ENCODE measurements around the gene PLK3. TPM values are rescaled to one million over a fixed set of nuclear protein-coding genes. Genes with fewer than 3 reads are reported as not detected.

The PLK3 gene
- polyA plus RNA-seq, 1 donor (not counting 4 experiments of a cell fraction or from before 2014, with no cell fraction given), result 34.0 TPM

DNA sequence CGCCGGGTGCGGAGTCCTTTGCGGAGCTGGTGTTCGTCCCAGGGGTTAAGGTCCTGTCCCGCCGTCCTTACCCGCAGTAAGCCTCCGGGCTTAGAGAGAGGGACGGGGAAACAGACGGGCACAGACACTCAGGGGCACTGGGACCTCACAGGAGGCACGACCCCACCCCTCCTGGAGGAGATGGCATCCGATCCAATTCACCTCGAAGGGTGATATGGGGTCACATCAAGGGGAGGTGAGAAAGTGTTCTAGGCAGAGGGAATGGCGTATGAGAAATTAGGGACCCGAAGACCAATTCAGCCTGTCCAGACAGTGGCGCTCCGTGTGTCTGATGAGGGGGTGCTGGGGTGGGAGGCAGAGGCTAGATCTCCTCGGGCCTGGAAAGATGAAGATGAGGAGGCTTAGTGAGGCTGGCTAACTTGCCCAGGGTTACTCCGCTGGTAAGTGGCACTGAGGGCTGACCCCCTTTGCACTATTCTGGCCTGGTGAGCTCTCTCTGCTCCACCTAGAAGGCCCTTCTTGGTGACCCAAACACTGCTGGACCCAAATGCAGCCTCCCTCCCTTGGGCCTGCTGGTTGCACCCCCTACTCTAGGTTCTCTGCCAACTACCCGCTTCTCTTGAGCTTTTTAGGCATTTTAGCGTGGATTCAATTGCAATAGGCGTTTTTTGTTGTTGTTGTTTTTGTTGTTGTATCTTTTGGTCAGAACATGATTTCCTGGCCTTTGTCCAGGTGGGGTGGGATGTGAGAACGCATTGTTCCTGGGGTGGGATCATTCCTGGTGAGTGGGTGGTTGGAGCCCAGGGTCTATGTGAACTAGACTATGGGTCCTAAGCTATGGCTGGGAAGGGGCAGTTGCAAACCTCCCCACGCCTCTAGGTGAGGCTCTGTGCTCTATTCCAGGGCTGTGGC lies 20.4 kb downstream of the PLK3 start:
- H3K27me3 ChIP-seq (ENCODE audit: control insufficient read depth, extremely low read depth, insufficient read depth, low read length), result no peaks in the 10 kb centered on the region
- peak overlapping the region; percentile 11 to 83 (median 20) for H3K4me3 ChIP-seq (ENCODE audit: control insufficient read depth in 2 of 3, extremely low read depth in 1 of 3, insufficient read depth in 2 of 3, low read depth in 1 of 3, low read length in 3 of 3)
- no peaks in the 10 kb centered on the region for H3K9me3 ChIP-seq (ENCODE audit: control insufficient read depth, low read depth, low read length)
- no peaks in the 10 kb centered on the region for H3K9me1 ChIP-seq (ENCODE audit: control insufficient read depth, extremely low read depth, insufficient read depth, low read length)
- peak overlapping the region; percentile 97 for H2AFZ ChIP-seq (ENCODE audit: control insufficient read depth, low read length)
- peak overlapping the region; percentile 100 for H3K27ac ChIP-seq (ENCODE audit: control insufficient read depth, insufficient read depth, low read length)
- peaks cover 25% of the 10 kb centered on the region for H3K4me1 ChIP-seq (ENCODE audit: control insufficient read depth, extremely low read depth, insufficient read depth, low read length)
- H3K9ac ChIP-seq (ENCODE audit: control insufficient read depth, extremely low read depth, insufficient read depth, low read length), result peak overlapping the region; percentile 98
- peak overlapping the region; percentile 90 for H3K4me2 ChIP-seq (ENCODE audit: control insufficient read depth, extremely low read depth, insufficient read depth, low read depth, low read length)
- FAIRE-seq, result no peak
- peak; percentile 7 for TF ChIP-seq EZH2 (IDR thresholded peaks at IDR 0.05; ENCODE audit: low read length)
- TF ChIP-seq, protein P1, sequence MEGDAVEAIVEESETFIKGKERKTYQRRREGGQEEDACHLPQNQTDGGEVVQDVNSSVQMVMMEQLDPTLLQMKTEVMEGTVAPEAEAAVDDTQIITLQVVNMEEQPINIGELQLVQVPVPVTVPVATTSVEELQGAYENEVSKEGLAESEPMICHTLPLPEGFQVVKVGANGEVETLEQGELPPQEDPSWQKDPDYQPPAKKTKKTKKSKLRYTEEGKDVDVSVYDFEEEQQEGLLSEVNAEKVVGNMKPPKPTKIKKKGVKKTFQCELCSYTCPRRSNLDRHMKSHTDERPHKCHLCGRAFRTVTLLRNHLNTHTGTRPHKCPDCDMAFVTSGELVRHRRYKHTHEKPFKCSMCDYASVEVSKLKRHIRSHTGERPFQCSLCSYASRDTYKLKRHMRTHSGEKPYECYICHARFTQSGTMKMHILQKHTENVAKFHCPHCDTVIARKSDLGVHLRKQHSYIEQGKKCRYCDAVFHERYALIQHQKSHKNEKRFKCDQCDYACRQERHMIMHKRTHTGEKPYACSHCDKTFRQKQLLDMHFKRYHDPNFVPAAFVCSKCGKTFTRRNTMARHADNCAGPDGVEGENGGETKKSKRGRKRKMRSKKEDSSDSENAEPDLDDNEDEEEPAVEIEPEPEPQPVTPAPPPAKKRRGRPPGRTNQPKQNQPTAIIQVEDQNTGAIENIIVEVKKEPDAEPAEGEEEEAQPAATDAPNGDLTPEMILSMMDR (optimal IDR thresholded peaks at IDR 0.05 in 1 of 3, IDR thresholded peaks at IDR 0.05 in 1 of 3, conservative IDR thresholded peaks at IDR 0.05 in 1 of 3; ENCODE audit: extremely low read depth in 1 of 3, insufficient read depth in 2 of 3, low read length in 3 of 3), result no peak
- DNase-seq (ENCODE audit: low read depth, low spot score), result no peak
- H3K79me2 ChIP-seq (ENCODE audit: control insufficient read depth, insufficient read depth, low read length), result no peaks in the 10 kb centered on the region
- no peaks in the 10 kb centered on the region for H3K36me3 ChIP-seq (ENCODE audit: control insufficient read depth in 2 of 2, extremely low read depth in 1 of 2, insufficient read depth in 2 of 2, low read length in 2 of 2)
- no peaks in the 10 kb centered on the region for H4K20me1 ChIP-seq (ENCODE audit: control insufficient read depth, extremely low read depth, insufficient read depth, low read length)
- dilution Hi-C loops (cut with MboI; ENCODE audit: extremely low pct_ligation_motif_present, low sequenced_read_pairs), result no loop called here

DNA sequence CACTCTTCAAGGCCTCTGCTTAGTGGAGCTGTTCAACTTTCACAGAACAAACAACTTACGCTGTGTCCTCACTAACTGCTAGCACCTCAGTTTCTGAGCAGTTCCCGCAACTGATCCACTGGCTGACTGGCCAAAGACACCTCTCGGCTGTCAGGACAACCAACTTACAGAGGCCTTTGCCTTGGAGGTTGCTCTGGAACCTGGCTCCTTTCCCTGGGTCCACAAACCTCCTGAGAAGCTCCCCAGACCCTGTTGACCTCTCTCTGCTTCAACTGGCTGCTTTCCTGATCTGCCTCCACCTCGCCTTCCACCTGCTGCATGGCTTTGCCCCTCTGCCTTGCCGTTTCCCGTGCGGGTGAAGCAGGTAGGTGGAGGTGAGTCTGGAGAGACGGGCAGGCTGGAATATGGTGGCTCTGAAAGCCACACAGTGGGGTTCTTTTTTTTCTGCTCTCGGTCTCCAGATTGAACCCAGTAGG lies 21.1 kb downstream of the PLK3 start:
- TF ChIP-seq, protein P1 (optimal IDR thresholded peaks at IDR 0.05 in 1 of 3, IDR thresholded peaks at IDR 0.05 in 1 of 3, conservative IDR thresholded peaks at IDR 0.05 in 1 of 3; ENCODE audit: extremely low read depth in 1 of 3, insufficient read depth in 2 of 3, low read length in 3 of 3), result no peak
- no peaks in the 10 kb centered on the region for H3K36me3 ChIP-seq (ENCODE audit: control insufficient read depth in 2 of 2, extremely low read depth in 1 of 2, insufficient read depth in 2 of 2, low read length in 2 of 2)
- DNase-seq (ENCODE audit: low read depth, low spot score) (no peak), FAIRE-seq (no peak)
- no peak overlapping the region for H3K9ac ChIP-seq (ENCODE audit: control insufficient read depth, extremely low read depth, insufficient read depth, low read length)
- H3K4me1 ChIP-seq (ENCODE audit: control insufficient read depth, extremely low read depth, insufficient read depth, low read length), result peaks cover 21% of the 10 kb centered on the region
- no peak overlapping the region for H3K4me2 ChIP-seq (ENCODE audit: control insufficient read depth, extremely low read depth, insufficient read depth, low read depth, low read length)
- no peak overlapping the region for H2AFZ ChIP-seq (ENCODE audit: control insufficient read depth, low read length)
- dilution Hi-C loops (cut with MboI; ENCODE audit: extremely low pct_ligation_motif_present, low sequenced_read_pairs), result no loop called here
- H3K9me1 ChIP-seq (ENCODE audit: control insufficient read depth, extremely low read depth, insufficient read depth, low read length), result no peaks in the 10 kb centered on the region
- no peak overlapping the region for H3K4me3 ChIP-seq (ENCODE audit: control insufficient read depth in 2 of 3, extremely low read depth in 1 of 3, insufficient read depth in 2 of 3, low read depth in 1 of 3, low read length in 3 of 3)
- H3K79me2 ChIP-seq (ENCODE audit: control insufficient read depth, insufficient read depth, low read length), result no peaks in the 10 kb centered on the region
- H4K20me1 ChIP-seq (ENCODE audit: control insufficient read depth, extremely low read depth, insufficient read depth, low read length), result no peaks in the 10 kb centered on the region
- no peaks in the 10 kb centered on the region for H3K9me3 ChIP-seq (ENCODE audit: control insufficient read depth, low read depth, low read length)
- no peaks in the 10 kb centered on the region for H3K27me3 ChIP-seq (ENCODE audit: control insufficient read depth, extremely low read depth, insufficient read depth, low read length)
- H3K27ac ChIP-seq (ENCODE audit: control insufficient read depth, insufficient read depth, low read length), result no peak overlapping the region
